HEK293 (cell line): ENCODE data around the gene ASTN2.

Experiments used
- CTCF ChIA-PET: fragments of 350-600 bp; formaldehyde crosslinking; extraction: SDS; loops from one replicate; lab custom pipeline; 2021; ENCODE audit warnings: antibody characterized with exemption; lab: Yijun Ruan, JAX
- POLR2A ChIA-PET: fragments of 300-600 bp; formaldehyde crosslinking; extraction: SDS; loops from one replicate; lab custom pipeline; 2020; ENCODE audit warnings: antibody characterized with exemption, inconsistent platforms; lab: Yijun Ruan, JAX
- H3K27ac ChIP-seq: fragments of 200-500 bp; sonication (Bioruptor generic); 2 replicates; pipeline ENCODE4 v1.5.1; 2014; ENCODE audit warnings: low read depth, low read length, control low read depth, inconsistent platforms; ENCODE audit errors: extremely low read depth
- H3K36me3 ChIP-seq, 2 experiments: fragments of 200-500 bp in 1 of 2; sonication (Bioruptor generic) in 1 of 2; 1 replicate in 1 of 2; 2 replicates in 1 of 2; pipeline ENCODE4 v1.5.1; 2014 to 2017; ENCODE audit warnings: inconsistent platforms in 2 of 2, low read length in 2 of 2; ENCODE audit not compliant: control insufficient read depth in 2 of 2, insufficient read depth in 1 of 2
- H3K4me1 ChIP-seq: fragments of 200-500 bp; sonication (Bioruptor generic); 2 replicates; pipeline ENCODE4 v1.5.1; 2014; ENCODE audit warnings: mild to moderate bottlenecking, low read length, inconsistent platforms; ENCODE audit not compliant: control insufficient read depth, insufficient read depth
- H3K4me3 ChIP-seq: 2 replicates; pipeline ENCODE4 v1.5.1; 2011; ENCODE audit warnings: low read depth, mild to moderate bottlenecking, control low read depth, low read length, moderate library complexity
- H3K9me3 ChIP-seq: fragments of 200-500 bp; sonication (Bioruptor generic); 2 replicates; pipeline ENCODE4 v1.5.1; 2014; ENCODE audit warnings: low read depth, low read length, inconsistent platforms; ENCODE audit not compliant: control insufficient read depth, insufficient read depth
- KLF16 ChIP-seq: fragments of 450-650 bp; formaldehyde crosslinking; IDR thresholded peaks from 2 replicates; pipeline ENCODE4 v1.5.1; 2017; ENCODE audit warnings: missing biosample characterization, missing genetic modification characterization
- OVOL3 ChIP-seq: fragments of 450-650 bp; formaldehyde crosslinking; IDR thresholded peaks from 2 replicates; pipeline ENCODE4 v1.5.1; 2016; ENCODE audit warnings: missing biosample characterization, missing genetic modification characterization
- PRDM1 ChIP-seq: fragments of 450-650 bp; formaldehyde crosslinking; IDR thresholded peaks from 2 replicates; pipeline ENCODE4; 2016; ENCODE audit warnings: missing biosample characterization, missing genetic modification characterization
- REST ChIP-seq: fragments of 450-650 bp; formaldehyde crosslinking; IDR thresholded peaks from 2 replicates; pipeline ENCODE4 v1.5.1; 2016; ENCODE audit warnings: missing biosample characterization, missing genetic modification characterization
- TCF7L2 ChIP-seq: IDR thresholded peaks from 2 replicates; pipeline ENCODE4 v1.6.1; 2011; ENCODE audit warnings: low read depth, mild to moderate bottlenecking, inconsistent platforms, low read length, moderate library complexity, borderline replicate concordance
- ZFHX2 ChIP-seq: fragments of 450-650 bp; formaldehyde crosslinking; conservative IDR thresholded peaks from 2 replicates; pipeline ENCODE4 v1.5.1; 2016; ENCODE audit warnings: missing biosample characterization, missing genetic modification characterization
- ZIC2 ChIP-seq: fragments of 450-650 bp; formaldehyde crosslinking; IDR thresholded peaks from 2 replicates; pipeline ENCODE4 v1.5.1; 2016; ENCODE audit warnings: missing biosample characterization, missing genetic modification characterization
- ZNF239 ChIP-seq: fragments of 450-650 bp; formaldehyde crosslinking; IDR thresholded peaks from 2 replicates; pipeline ENCODE4 v1.5.1; 2016; ENCODE audit warnings: missing biosample characterization, missing genetic modification characterization
- ZNF24 ChIP-seq: fragments of 450-650 bp; formaldehyde crosslinking; IDR thresholded peaks from 2 replicates; pipeline ENCODE4 v1.5.1; 2016; ENCODE audit warnings: missing biosample characterization, missing genetic modification characterization
- ZNF366 ChIP-seq: fragments of 450-650 bp; formaldehyde crosslinking; conservative IDR thresholded peaks from 2 replicates; pipeline ENCODE4 v1.5.1; 2016; ENCODE audit warnings: missing biosample characterization, missing genetic modification characterization
- ZNF404 ChIP-seq: fragments of 450-650 bp; formaldehyde crosslinking; IDR thresholded peaks from 2 replicates; pipeline ENCODE4 v1.5.1; 2017; ENCODE audit warnings: missing biosample characterization, missing genetic modification characterization
- ZNF473 ChIP-seq: fragments of 450-650 bp; formaldehyde crosslinking; IDR thresholded peaks from 2 replicates; pipeline ENCODE4 v1.5.1; 2017; ENCODE audit warnings: missing biosample characterization, missing genetic modification characterization
- ZNF488 ChIP-seq: fragments of 450-650 bp; formaldehyde crosslinking; IDR thresholded peaks from 2 replicates; pipeline ENCODE4 v1.5.1; 2016; ENCODE audit warnings: missing biosample characterization, missing genetic modification characterization
- ZNF580 ChIP-seq: fragments of 450-650 bp; formaldehyde crosslinking; IDR thresholded peaks from 2 replicates; pipeline ENCODE4 v1.5.1; 2016; ENCODE audit warnings: missing biosample characterization, missing genetic modification characterization
- ZNF658 ChIP-seq: fragments of 450-650 bp; formaldehyde crosslinking; IDR thresholded peaks from 2 replicates; pipeline ENCODE4; 2016; ENCODE audit warnings: missing biosample characterization, missing genetic modification characterization
- ZNF660 ChIP-seq: fragments of 450-650 bp; IDR thresholded peaks from 2 replicates; pipeline ENCODE4 v1.5.1; 2018; ENCODE audit warnings: missing biosample characterization, mild to moderate bottlenecking, missing genetic modification characterization
- ZSCAN5A ChIP-seq: fragments of 450-650 bp; formaldehyde crosslinking; IDR thresholded peaks from 2 replicates; pipeline ENCODE4 v1.5.1; 2016; ENCODE audit warnings: missing biosample characterization, missing genetic modification characterization
- ZXDB ChIP-seq: fragments of 450-650 bp; formaldehyde crosslinking; IDR thresholded peaks from 2 replicates; pipeline ENCODE4 v1.5.1; 2016; ENCODE audit warnings: missing biosample characterization, missing genetic modification characterization

The ASTN2 gene

GRCh38 chr9:116482740-116483139 is 932.1 kb downstream of the ASTN2 start:
- Histone ChIP-seq H3K9me3 (no peaks in the 10 kb centered on the region), H3K4me3 (no peak overlapping the region), H3K27ac (no peak overlapping the region), H3K4me1 (no peaks in the 10 kb centered on the region), H3K36me3 (no peaks in the 10 kb centered on the region)
- TF ChIP-seq ZSCAN5A (tag by site-specific recombination): no peak
- CTCF ChIA-PET: interaction anchor here (1.3 to 1.8 kb wide), 2 partner anchors 12 to 333 kb away, joined by 4 to 5 read pairs; no protein-coding TSS in a partner anchor
- POLR2A ChIA-PET: no interaction called here

- TF ChIP-seq KLF16 (tag by site-specific recombination) (no peak), ZFHX2 (peak; percentile 35)
- Histone ChIP-seq H3K36me3 (no peaks in the 10 kb centered on the region), H3K4me3 (no peak overlapping the region), H3K4me1 (no peaks in the 10 kb centered on the region), H3K9me3 (no peaks in the 10 kb centered on the region), H3K27ac (no peak overlapping the region)
- ChIA-PET POLR2A (interaction anchor here (0.6 kb wide), 1 partner anchor 9 kb away, joined by 3 read pairs; no protein-coding TSS in a partner anchor), CTCF (no interaction called here)
Observed at GRCh38 chr9:116480700-116481099, 934.2 kb downstream of the ASTN2 start.

- Histone ChIP-seq H3K4me3 (no peak overlapping the region), H3K27ac (no peak overlapping the region), H3K36me3 (no peaks in the 10 kb centered on the region), H3K4me1 (no peaks in the 10 kb centered on the region), H3K9me3 (no peaks in the 10 kb centered on the region)
- ChIA-PET POLR2A (no interaction called here), CTCF (no interaction called here)
- TF ChIP-seq ZXDB (tag by site-specific recombination) (no peak), ZNF24 (tag by site-specific recombination) (no peak), ZNF660 (tag by site-specific recombination) (no peak), ZNF658 (tag by site-specific recombination) (no peak), ZNF239 (tag by site-specific recombination) (no peak), ZIC2 (no peak), ZNF366 (tag by site-specific recombination) (no peak), OVOL3 (tag by site-specific recombination) (no peak), ZNF580 (tag by site-specific recombination) (no peak), REST (tag by site-specific recombination) (no peak), ZNF404 (tag by site-specific recombination) (no peak), TCF7L2 (no peak), PRDM1 (tag by site-specific recombination) (no peak), ZNF488 (tag by site-specific recombination) (no peak), ZNF473 (tag by site-specific recombination) (no peak)
Observed at GRCh38 chr9:116479967-116480366, 934.9 kb downstream of the ASTN2 start.
